ENCODE results near the gene DCDC2B.

The DCDC2B gene

GRCh38 chr1:32199717-32200072 lies 9.2 kb upstream of the DCDC2B start:
- Histone ChIP-seq H4K20me1 (ENCODE audit: insufficient read depth, low read length) (peaks cover 22% of the 10 kb centered on the region), H3K4me1 (ENCODE audit: low read length) (peaks cover 48% of the 10 kb centered on the region), H3K36me3 (replicated peaks; ENCODE audit: insufficient read depth, low read length) (no peaks in the 10 kb centered on the region; the same call in 1 of the 2 replicates), H3K9ac (ENCODE audit: low read length) (no peak overlapping the region), H3K27me3 (replicated peaks; ENCODE audit: insufficient read depth, low read length) (0 out of 2 replicates have a peak, but pooled peaks cover 3% of the 10 kb centered on the region), H3K4me3 (ENCODE audit: low read length) (no peak overlapping the region), H3K79me2 (ENCODE audit: low read length) (no peaks in the 10 kb centered on the region), H3K9me3 (replicated peaks; ENCODE audit: insufficient read depth, low read length) (no peaks in the 10 kb centered on the region), H3K27ac (ENCODE audit: low read length) (no peak overlapping the region), H3F3A (ENCODE audit: insufficient read depth, low read length) (peaks cover 27% of the 10 kb centered on the region), H3K9me2 (replicated peaks; ENCODE audit: insufficient read depth, low read length) (no peaks in the 10 kb centered on the region), H3K4me2 (ENCODE audit: low read depth, low read length) (no peak overlapping the region), H2AFZ (ENCODE audit: low read length) (no peak overlapping the region)
- no peak for DNase-seq
- no peak for TF ChIP-seq EZH2phosphoT487 (IDR thresholded peaks at IDR 0.05; ENCODE audit: low read length)
- TF ChIP-seq EZH2 (optimal IDR thresholded peaks at IDR 0.05; ENCODE audit: low read depth, low read length), result no peak
- no peak for TF ChIP-seq CTCF (IDR thresholded peaks at IDR 0.05; ENCODE audit: low read length)

- no peak for DNase-seq
- Histone ChIP-seq H3K36me3 (replicated peaks; ENCODE audit: insufficient read depth, low read length) (no peaks in the 10 kb centered on the region; the same call in 1 of the 2 replicates), H3K27me3 (replicated peaks; ENCODE audit: insufficient read depth, low read length) (0 out of 2 replicates have a peak, but pooled peaks cover 3% of the 10 kb centered on the region), H3K9me2 (replicated peaks; ENCODE audit: insufficient read depth, low read length) (no peaks in the 10 kb centered on the region), H2AFZ (ENCODE audit: low read length) (peak within 1 kb of the TSS; percentile 68), H3K4me2 (ENCODE audit: low read depth, low read length) (peak within 1 kb of the TSS; percentile 98), H3F3A (ENCODE audit: insufficient read depth, low read length) (peaks cover 20% of the 10 kb centered on the region), H3K79me2 (ENCODE audit: low read length) (no peaks in the 10 kb centered on the region), H3K9ac (ENCODE audit: low read length) (no peak within 1 kb of the TSS), H4K20me1 (ENCODE audit: insufficient read depth, low read length) (peaks cover 16% of the 10 kb centered on the region), H3K4me3 (ENCODE audit: low read length) (peak within 1 kb of the TSS; percentile 60), H3K9me3 (replicated peaks; ENCODE audit: insufficient read depth, low read length) (no peaks in the 10 kb centered on the region), H3K4me1 (ENCODE audit: low read length) (peaks cover 43% of the 10 kb centered on the region), H3K27ac (ENCODE audit: low read length) (no peak within 1 kb of the TSS; the same call in 1 of the 2 replicates)
- TF ChIP-seq EZH2phosphoT487 (IDR thresholded peaks at IDR 0.05; ENCODE audit: low read length) (no peak), EZH2 (optimal IDR thresholded peaks at IDR 0.05; ENCODE audit: low read depth, low read length) (no peak), CTCF (IDR thresholded peaks at IDR 0.05; ENCODE audit: low read length) (no peak)
Measured at GRCh38 chr1:32200226-32201010, 8.5 kb upstream of the DCDC2B start, which contains the start of gene CCDC28B. CCDC28B (plus strand) TSS chr1:32200595; CDS start chr1:32201936, 1,341 bp downstream.

- TF ChIP-seq CTCF (IDR thresholded peaks at IDR 0.05; ENCODE audit: low read length) (no peak), EZH2phosphoT487 (IDR thresholded peaks at IDR 0.05; ENCODE audit: low read length) (no peak), EZH2 (optimal IDR thresholded peaks at IDR 0.05; ENCODE audit: low read depth, low read length) (no peak)
- Histone ChIP-seq H2AFZ (ENCODE audit: low read length) (peak overlapping the region; percentile 14; the same call in 1 of the 2 replicates), H3F3A (ENCODE audit: insufficient read depth, low read length) (peaks cover 14% of the 10 kb centered on the region), H4K20me1 (ENCODE audit: insufficient read depth, low read length) (peaks cover 12% of the 10 kb centered on the region; the same call in 1 of the 2 replicates), H3K9ac (ENCODE audit: low read length) (no peak overlapping the region), H3K9me3 (replicated peaks; ENCODE audit: insufficient read depth, low read length) (no peaks in the 10 kb centered on the region), H3K9me2 (replicated peaks; ENCODE audit: insufficient read depth, low read length) (no peaks in the 10 kb centered on the region), H3K36me3 (replicated peaks; ENCODE audit: insufficient read depth, low read length) (no peaks in the 10 kb centered on the region; the same call in 1 of the 2 replicates), H3K27me3 (replicated peaks; ENCODE audit: insufficient read depth, low read length) (0 out of 2 replicates have a peak, but pooled peaks cover 3% of the 10 kb centered on the region), H3K4me3 (ENCODE audit: low read length) (peak overlapping the region; percentile 6; the same call in 1 of the 2 replicates), H3K4me2 (ENCODE audit: low read depth, low read length) (peak overlapping the region; percentile 98), H3K27ac (ENCODE audit: low read length) (no peak overlapping the region; the same call in 1 of the 2 replicates), H3K79me2 (ENCODE audit: low read length) (peaks cover 4% of the 10 kb centered on the region), H3K4me1 (ENCODE audit: low read length) (peaks cover 35% of the 10 kb centered on the region)
- DNase-seq, result peak; percentile 26
Measured at GRCh38 chr1:32201011-32201855, 7.7 kb upstream of the DCDC2B start.

Data from MM.1S (cell line).